ENCODE data around the gene EGLN3.

DNA sequence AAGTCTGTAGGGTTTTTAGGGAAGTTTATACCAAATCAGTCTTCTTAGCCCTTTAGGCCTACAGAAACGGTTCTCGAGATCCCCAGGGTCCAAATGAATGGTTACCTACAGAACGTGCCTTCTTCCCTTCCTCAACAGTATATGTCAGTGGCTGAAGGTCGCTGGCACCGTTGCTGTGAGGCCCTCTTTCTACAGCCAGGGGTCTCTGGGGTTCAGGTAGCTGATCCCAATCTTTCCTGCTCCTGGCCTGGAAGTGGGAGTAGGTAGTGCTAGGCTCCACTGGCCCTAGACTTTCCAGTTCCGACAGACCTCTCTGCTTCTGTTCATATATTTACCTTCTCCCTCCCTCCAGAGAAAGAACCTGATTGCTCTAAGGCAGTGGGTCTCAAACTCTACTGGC lies 6.4 kb upstream of the EGLN3 start:
- no peak for TF ChIP-seq CTCF (IDR thresholded peaks at IDR 0.05; ENCODE audit: poor library complexity, severe bottlenecking)
- TF ChIP-seq TAF1 (IDR thresholded peaks at IDR 0.05; ENCODE audit: low read depth): no peak
- TF ChIP-seq POLR2AphosphoS5 (IDR thresholded peaks at IDR 0.05): no peak
- TF ChIP-seq EZH2 (IDR thresholded peaks at IDR 0.05; ENCODE audit: borderline replicate concordance, insufficient read depth, low read length, poor library complexity, severe bottlenecking): no peak
- TF ChIP-seq SMC3 (conservative IDR thresholded peaks at IDR 0.05; ENCODE audit: poor library complexity): no peak
- TF ChIP-seq, protein P1, sequence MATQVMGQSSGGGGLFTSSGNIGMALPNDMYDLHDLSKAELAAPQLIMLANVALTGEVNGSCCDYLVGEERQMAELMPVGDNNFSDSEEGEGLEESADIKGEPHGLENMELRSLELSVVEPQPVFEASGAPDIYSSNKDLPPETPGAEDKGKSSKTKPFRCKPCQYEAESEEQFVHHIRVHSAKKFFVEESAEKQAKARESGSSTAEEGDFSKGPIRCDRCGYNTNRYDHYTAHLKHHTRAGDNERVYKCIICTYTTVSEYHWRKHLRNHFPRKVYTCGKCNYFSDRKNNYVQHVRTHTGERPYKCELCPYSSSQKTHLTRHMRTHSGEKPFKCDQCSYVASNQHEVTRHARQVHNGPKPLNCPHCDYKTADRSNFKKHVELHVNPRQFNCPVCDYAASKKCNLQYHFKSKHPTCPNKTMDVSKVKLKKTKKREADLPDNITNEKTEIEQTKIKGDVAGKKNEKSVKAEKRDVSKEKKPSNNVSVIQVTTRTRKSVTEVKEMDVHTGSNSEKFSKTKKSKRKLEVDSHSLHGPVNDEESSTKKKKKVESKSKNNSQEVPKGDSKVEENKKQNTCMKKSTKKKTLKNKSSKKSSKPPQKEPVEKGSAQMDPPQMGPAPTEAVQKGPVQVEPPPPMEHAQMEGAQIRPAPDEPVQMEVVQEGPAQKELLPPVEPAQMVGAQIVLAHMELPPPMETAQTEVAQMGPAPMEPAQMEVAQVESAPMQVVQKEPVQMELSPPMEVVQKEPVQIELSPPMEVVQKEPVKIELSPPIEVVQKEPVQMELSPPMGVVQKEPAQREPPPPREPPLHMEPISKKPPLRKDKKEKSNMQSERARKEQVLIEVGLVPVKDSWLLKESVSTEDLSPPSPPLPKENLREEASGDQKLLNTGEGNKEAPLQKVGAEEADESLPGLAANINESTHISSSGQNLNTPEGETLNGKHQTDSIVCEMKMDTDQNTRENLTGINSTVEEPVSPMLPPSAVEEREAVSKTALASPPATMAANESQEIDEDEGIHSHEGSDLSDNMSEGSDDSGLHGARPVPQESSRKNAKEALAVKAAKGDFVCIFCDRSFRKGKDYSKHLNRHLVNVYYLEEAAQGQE (IDR thresholded peaks at IDR 0.05; ENCODE audit: borderline replicate concordance): no peak
- TF ChIP-seq RAD21 (conservative IDR thresholded peaks at IDR 0.05): no peak
- no peak for TF ChIP-seq EP300 (conservative IDR thresholded peaks at IDR 0.05; ENCODE audit: poor library complexity, severe bottlenecking)
- TF ChIP-seq MXI1 (conservative IDR thresholded peaks at IDR 0.05; ENCODE audit: poor library complexity, severe bottlenecking): no peak

Measured in neural cell (in vitro differentiated cells).